Brain microvascular endothelial cell (primary cell): ENCODE results near the gene FAM118A.
A peak's percentile ranks its signal among the peaks of the same experiment; 100 is the strongest.
"Not testable (repeated sequence)": the region's sequence is repeated elsewhere in the genome, so short reads cannot be mapped to it uniquely, and the experiment has no call there.

Source experiments
- DNase-seq: peaks from one replicate; pipeline ENCODE4 v3.0.0-alpha.2; 2020
- H3K27ac ChIP-seq: fragments of 250-450 bp; sonication (Bioruptor Pico); 2 replicates; pipeline ENCODE4 v1.5.1; 2020; ENCODE audit warnings: mild to moderate bottlenecking, moderate library complexity
- H3K27me3 ChIP-seq: fragments of 250-450 bp; sonication (Bioruptor Pico); replicated peaks from 2 replicates; pipeline ENCODE4 v1.5.1; 2020; ENCODE audit warnings: mild to moderate bottlenecking
- H3K36me3 ChIP-seq: fragments of 250-450 bp; sonication (Bioruptor Pico); replicated peaks from 2 replicates; pipeline ENCODE4 v1.5.1; 2020; ENCODE audit warnings: mild to moderate bottlenecking
- H3K4me3 ChIP-seq: 2 replicates; pipeline ENCODE4 v1.5.1; 2011; ENCODE audit warnings: low read depth, mild to moderate bottlenecking, control low read depth, low read length, moderate library complexity
- in situ Hi-C: cut with HindIII; loops from 2 replicates; pipeline ENCODE4 v1.10.0; 2017; ENCODE audit warnings: low sequenced_read_pairs, low pct_ligation_motif_present
- TF ChIP-seq, protein P1 (sequence below): IDR thresholded peaks from 2 replicates; pipeline ENCODE4 v1.5.1; 2011; ENCODE audit warnings: low read depth, mild to moderate bottlenecking, moderate library complexity, low read length, control low read depth, inconsistent platforms; ENCODE audit errors: missing control alignments

The FAM118A gene

DNA sequence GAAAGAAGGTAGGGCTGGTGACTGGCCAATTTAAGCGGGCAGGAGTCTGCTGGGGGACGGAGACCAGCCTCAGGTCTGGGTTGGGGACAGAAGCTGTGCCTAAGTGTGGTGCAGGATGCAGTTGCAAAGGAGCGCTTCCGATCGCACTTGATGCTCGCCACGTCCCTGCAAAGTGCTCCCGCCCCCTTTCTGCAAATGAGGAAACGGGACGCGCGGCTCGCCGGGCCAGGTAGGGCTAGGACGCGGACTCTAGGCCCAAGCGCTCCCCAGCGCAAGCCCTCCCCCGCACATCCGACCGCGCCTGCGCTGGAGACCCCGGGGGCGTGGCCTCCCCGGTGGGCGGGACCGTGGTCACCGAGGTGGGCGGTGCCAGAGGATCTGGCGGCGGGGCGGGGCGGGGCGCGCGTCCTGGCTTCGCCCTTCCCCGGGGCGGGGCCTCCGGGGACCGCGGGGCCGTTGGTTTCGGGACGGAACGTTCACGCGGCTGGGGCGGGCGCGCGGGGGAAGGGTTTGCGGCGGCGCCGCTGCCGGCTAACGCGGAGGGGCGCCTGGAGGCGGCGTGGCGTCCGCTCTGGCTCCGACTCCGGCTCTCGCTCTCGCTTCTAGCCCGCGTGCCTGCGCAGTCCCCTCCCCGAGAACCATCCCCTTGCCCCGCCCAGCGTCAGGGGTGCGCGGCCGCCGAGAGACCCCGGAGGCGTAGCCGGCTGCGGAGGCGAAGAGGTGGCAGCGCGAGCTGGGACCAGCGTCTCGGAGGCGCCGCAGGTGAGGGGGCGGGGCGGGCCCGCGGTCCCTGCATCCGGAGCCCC lies at the start of gene FAM118A:
Gene FAM118A (plus strand): TSS at position 513 of the 806 bp plus-strand sequence. CDS start 12,446 bp downstream, outside the sequence.
- peak within 1 kb of the TSS; percentile 47 for H3K27ac ChIP-seq
- no peaks in the 10 kb centered on the region for H3K36me3 ChIP-seq
- peak; percentile 78 for DNase-seq
- TF ChIP-seq, protein P1, sequence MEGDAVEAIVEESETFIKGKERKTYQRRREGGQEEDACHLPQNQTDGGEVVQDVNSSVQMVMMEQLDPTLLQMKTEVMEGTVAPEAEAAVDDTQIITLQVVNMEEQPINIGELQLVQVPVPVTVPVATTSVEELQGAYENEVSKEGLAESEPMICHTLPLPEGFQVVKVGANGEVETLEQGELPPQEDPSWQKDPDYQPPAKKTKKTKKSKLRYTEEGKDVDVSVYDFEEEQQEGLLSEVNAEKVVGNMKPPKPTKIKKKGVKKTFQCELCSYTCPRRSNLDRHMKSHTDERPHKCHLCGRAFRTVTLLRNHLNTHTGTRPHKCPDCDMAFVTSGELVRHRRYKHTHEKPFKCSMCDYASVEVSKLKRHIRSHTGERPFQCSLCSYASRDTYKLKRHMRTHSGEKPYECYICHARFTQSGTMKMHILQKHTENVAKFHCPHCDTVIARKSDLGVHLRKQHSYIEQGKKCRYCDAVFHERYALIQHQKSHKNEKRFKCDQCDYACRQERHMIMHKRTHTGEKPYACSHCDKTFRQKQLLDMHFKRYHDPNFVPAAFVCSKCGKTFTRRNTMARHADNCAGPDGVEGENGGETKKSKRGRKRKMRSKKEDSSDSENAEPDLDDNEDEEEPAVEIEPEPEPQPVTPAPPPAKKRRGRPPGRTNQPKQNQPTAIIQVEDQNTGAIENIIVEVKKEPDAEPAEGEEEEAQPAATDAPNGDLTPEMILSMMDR: no peak
- H3K4me3 ChIP-seq: peak within 1 kb of the TSS; percentile 73
- H3K27me3 ChIP-seq: no peaks in the 10 kb centered on the region
- in situ Hi-C loops: no loop called here

DNA sequence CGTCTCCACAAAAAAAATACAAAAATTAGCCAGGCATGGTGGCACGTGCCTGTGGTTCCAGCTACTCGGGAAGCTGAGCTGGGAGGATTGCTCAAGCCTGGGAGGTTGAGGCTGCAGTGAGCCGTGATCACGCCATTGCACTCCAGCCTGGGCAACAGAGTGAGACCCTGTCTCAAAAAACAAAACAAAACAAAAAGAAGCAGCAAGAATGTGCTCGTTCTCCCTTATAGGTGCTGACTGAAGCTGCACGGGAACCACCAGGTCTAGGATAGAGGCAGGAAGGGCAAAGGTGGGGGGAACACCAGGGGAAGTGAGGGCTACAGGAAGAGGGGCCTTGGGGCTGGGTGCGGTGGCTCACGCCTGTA lies 49.4 kb upstream of the FAM118A start:
- DNase-seq, H3K36me3 ChIP-seq, in situ Hi-C loops, H3K27me3 ChIP-seq, H3K4me3 ChIP-seq, H3K27ac ChIP-seq: not testable (repeated sequence)

DNA sequence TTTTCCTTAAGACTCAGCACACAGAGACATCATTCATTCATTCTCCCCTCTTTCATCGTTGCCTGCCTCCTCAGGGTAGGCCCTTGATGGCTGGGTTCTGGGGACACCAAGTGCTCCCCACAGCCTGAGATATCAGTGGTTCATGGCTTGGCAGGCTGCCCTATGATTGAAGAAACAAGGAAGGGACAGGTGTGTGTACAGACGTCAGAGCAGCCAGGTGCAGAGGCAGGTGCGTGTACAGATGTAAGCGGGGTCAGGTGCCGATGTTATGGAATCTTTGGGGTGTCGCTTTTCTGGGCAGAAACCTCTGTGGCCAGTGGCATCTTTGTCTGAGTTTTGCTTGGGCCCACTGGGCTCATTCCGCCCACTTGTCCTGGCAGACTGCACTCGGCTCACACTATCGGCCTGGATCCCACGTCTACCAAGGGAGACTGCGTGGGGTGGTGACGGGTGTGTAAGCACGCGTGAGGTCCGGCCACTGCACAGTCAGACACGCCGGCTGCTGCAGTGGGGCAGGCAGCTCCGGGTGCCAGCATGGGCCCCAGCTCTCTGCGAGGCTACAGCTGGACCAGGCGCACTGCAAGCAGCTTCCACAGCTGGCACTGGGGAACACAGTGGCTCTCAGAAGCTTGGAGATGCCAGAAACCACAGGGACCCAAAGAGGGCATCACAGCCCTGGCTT lies 48.2 kb upstream of the FAM118A start:
- no peaks in the 10 kb centered on the region for H3K27me3 ChIP-seq

DNA sequence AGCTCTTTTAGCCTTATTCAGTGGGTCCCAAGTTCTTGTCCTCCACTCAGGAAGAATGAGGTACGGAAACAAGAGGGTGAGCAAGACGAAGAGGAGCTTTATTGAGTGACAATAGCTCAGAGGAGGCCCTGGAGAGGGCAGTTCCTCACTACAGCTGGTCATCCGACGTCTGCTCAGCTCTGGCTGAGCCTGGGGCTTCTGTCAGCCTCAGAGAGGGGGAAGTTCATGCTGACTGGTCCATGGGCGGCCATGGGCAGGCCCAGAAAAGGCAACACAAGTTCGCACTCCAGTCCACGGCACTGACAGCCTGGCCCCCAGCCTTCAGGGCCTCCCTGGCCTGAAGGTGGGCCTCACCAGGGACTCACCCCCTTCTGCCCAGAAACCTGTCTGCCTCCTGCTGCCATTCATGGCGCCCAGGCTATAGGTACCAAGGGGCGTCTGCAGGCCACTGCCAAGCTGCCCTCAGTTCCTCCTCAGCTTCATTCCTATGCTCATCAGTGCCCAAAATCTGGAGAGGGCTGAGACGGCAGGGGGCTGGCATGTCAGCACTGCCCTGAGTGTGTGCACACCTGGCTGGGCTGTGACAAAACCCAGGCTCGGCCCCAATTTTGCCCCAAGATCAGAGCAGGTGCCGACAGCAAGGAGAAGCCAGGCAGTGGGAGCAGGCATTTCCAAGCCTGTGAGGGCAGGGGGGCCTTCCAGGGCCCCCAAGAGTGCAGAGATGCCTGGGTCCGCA lies 47.4 kb upstream of the FAM118A start:
- no peak overlapping the region for H3K4me3 ChIP-seq
- TF ChIP-seq, protein P1: no peak
- DNase-seq: no peak

More for the DNA sequence above, 48.2 kb upstream of the FAM118A start:
- in situ Hi-C loops: no loop called here
- H3K36me3 ChIP-seq: no peaks in the 10 kb centered on the region
- H3K27ac ChIP-seq: no peak overlapping the region
- H3K4me3 ChIP-seq: no peak overlapping the region
- TF ChIP-seq, protein P1: no peak
- DNase-seq: no peak

DNA sequence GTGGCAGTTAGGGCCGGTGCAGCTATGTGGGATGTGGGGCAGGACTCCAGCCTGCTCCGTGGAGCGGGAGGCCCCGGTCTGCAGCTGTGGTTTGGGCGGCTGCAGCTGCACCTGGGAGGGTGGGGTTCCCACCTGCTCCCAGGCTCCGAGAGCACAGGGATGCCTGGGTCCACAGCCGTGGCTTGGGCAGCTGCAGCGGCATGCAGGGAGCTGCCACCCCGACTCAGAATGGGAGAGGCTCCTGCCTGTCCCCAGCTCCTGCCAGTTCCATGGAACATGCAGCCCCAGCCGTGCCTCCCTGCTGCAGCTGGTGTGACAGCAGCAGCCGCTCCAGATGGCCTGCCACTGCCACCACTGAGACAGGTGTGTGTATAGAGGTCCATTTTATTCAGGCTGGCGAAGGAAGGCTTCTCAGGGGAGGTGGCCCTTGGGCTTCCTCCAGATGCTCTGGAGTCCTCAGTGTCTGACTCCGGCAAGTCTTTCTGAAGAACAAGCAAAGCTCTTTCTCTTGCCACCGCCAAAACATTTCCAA lies 46.7 kb upstream of the FAM118A start:
- no peak overlapping the region for H3K27ac ChIP-seq
- in situ Hi-C loops: no loop called here
- DNase-seq: no peak

More for the DNA sequence above, 47.4 kb upstream of the FAM118A start:
- no peak overlapping the region for H3K27ac ChIP-seq
- no peaks in the 10 kb centered on the region for H3K36me3 ChIP-seq
- H3K27me3 ChIP-seq: no peaks in the 10 kb centered on the region
- in situ Hi-C loops: no loop called here

More for the DNA sequence above, 46.7 kb upstream of the FAM118A start:
- TF ChIP-seq, protein P1: no peak
- no peaks in the 10 kb centered on the region for H3K36me3 ChIP-seq
- H3K4me3 ChIP-seq: no peak overlapping the region
- no peaks in the 10 kb centered on the region for H3K27me3 ChIP-seq
